ENCODE measurements around the gene VASH1.

VASH1 gene

DNA sequence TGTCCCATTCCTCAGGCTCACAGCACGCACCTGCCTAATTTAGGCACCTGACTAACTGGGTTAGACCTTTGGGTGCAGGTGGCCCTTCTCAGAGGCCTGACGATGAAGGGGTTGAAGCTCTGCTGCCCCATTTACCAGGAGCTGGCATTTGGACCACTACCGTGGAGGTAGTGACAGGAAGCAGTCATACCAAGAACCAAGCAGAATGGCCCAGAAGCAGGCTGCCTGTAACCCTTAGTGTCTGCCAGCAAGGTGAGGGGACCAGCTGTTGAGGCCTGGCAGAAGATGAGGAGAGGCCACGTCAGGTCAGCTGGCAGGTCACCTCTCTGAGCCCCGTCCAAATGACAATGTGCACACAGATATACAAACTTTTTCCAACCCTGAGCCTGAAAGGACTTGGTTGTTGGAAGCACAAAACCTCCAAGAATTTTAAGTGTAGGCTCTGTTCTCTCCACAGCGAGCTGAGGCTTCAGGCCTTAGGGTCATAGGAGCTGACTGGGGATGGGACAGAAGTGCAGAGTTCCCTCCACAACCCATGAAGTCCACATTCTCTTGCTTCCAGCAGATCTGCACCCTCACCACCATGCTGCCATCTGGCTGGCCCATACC lies 23.1 kb downstream of the VASH1 start:
- H3K4me1 ChIP-seq (ENCODE audit: insufficient read depth, low read length, severe bottlenecking) = no peaks in the 10 kb centered on the region
- no peak overlapping the region for H3K4me3 ChIP-seq (ENCODE audit: low read depth, low read length, poor library complexity, severe bottlenecking)
- no peaks in the 10 kb centered on the region for H3K9me2 ChIP-seq (ENCODE audit: low read depth, low read length)
- no peaks in the 10 kb centered on the region for H3K79me2 ChIP-seq (ENCODE audit: insufficient read depth, low read length)
- no peak overlapping the region for H3K4me2 ChIP-seq (ENCODE audit: low read length)
- no peak for TF ChIP-seq EZH2 (IDR thresholded peaks at IDR 0.05; ENCODE audit: borderline replicate concordance, low read length)
- TF ChIP-seq, protein P1, sequence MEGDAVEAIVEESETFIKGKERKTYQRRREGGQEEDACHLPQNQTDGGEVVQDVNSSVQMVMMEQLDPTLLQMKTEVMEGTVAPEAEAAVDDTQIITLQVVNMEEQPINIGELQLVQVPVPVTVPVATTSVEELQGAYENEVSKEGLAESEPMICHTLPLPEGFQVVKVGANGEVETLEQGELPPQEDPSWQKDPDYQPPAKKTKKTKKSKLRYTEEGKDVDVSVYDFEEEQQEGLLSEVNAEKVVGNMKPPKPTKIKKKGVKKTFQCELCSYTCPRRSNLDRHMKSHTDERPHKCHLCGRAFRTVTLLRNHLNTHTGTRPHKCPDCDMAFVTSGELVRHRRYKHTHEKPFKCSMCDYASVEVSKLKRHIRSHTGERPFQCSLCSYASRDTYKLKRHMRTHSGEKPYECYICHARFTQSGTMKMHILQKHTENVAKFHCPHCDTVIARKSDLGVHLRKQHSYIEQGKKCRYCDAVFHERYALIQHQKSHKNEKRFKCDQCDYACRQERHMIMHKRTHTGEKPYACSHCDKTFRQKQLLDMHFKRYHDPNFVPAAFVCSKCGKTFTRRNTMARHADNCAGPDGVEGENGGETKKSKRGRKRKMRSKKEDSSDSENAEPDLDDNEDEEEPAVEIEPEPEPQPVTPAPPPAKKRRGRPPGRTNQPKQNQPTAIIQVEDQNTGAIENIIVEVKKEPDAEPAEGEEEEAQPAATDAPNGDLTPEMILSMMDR (IDR thresholded peaks at IDR 0.05; ENCODE audit: low read length) = no peak
- H3K9ac ChIP-seq (ENCODE audit: low read length) = no peak overlapping the region
- H3K9me3 ChIP-seq (ENCODE audit: low read length) = no peaks in the 10 kb centered on the region
- no peaks in the 10 kb centered on the region for H3K27me3 ChIP-seq (ENCODE audit: insufficient read depth, low read length)
- no peaks in the 10 kb centered on the region for H3F3A ChIP-seq (ENCODE audit: insufficient read depth, low read length)
- no peak overlapping the region for H3K27ac ChIP-seq (ENCODE audit: low read depth, low read length, poor library complexity, severe bottlenecking)
- peaks cover 57% of the 10 kb centered on the region for H3K36me3 ChIP-seq (ENCODE audit: insufficient read depth, low read length)
- H4K20me1 ChIP-seq (ENCODE audit: insufficient read depth, low read length) = no peaks in the 10 kb centered on the region
- no peak overlapping the region for H2AFZ ChIP-seq (ENCODE audit: low read length)

DNA sequence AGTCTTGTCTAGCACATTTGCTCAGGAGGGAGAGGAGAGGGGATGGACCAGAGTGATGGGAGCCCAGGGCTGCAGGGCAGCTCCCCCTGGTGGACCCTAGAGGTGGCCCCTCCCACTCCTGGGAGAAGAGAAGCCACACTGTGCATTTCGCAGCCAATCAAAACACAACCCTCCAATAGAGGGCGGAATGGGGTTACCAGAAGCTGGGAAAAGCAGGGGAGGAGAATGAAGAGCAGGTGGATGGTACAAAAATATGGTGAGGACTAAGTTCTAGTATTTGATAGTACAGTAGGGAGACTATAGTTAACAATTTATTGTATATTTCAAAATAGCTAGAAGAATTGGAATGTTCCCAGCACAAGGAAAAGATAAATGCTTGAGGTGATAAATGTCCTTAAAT lies 23.6 kb downstream of the VASH1 start:
- TF ChIP-seq EZH2 (IDR thresholded peaks at IDR 0.05; ENCODE audit: borderline replicate concordance, low read length) = no peak
- TF ChIP-seq, protein P1 (IDR thresholded peaks at IDR 0.05; ENCODE audit: low read length) = peak; percentile 77
- no peaks in the 10 kb centered on the region for H4K20me1 ChIP-seq (ENCODE audit: insufficient read depth, low read length)
- H3K79me2 ChIP-seq (ENCODE audit: insufficient read depth, low read length) = no peaks in the 10 kb centered on the region
- H3K27me3 ChIP-seq (ENCODE audit: insufficient read depth, low read length) = no peaks in the 10 kb centered on the region
- H3K36me3 ChIP-seq (ENCODE audit: insufficient read depth, low read length) = peaks cover 58% of the 10 kb centered on the region
- no peak overlapping the region for H3K4me3 ChIP-seq (ENCODE audit: low read depth, low read length, poor library complexity, severe bottlenecking)
- no peak overlapping the region for H3K4me2 ChIP-seq (ENCODE audit: low read length)
- H3K9me2 ChIP-seq (ENCODE audit: low read depth, low read length) = no peaks in the 10 kb centered on the region
- H3K9ac ChIP-seq (ENCODE audit: low read length) = no peak overlapping the region
- H3K4me1 ChIP-seq (ENCODE audit: insufficient read depth, low read length, severe bottlenecking) = no peaks in the 10 kb centered on the region
- no peaks in the 10 kb centered on the region for H3K9me3 ChIP-seq (ENCODE audit: low read length)
- no peaks in the 10 kb centered on the region for H3F3A ChIP-seq (ENCODE audit: insufficient read depth, low read length)
- H3K27ac ChIP-seq (ENCODE audit: low read depth, low read length, poor library complexity, severe bottlenecking) = no peak overlapping the region
- no peak overlapping the region for H2AFZ ChIP-seq (ENCODE audit: low read length)

DNA sequence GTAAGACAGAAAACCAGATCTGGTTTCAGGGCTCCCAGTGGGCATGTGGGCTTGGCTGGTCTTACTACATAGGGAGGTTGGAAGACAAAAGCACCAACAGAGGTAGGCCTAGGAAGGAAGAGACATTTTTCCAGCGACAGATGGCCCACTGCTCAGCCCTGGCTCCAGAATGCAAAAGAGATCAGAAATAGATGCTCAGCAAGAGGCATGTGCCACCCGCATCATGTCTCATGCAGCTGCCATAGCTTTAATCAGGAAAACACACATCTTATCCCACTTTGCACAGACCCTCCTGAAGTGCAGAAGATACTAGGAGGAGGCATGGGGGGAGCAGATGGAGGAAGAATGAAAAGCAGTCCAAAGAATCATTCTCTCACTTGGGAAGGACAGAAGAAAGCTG lies 25.3 kb downstream of the VASH1 start:
- H4K20me1 ChIP-seq (ENCODE audit: insufficient read depth, low read length) = no peaks in the 10 kb centered on the region
- peaks cover 67% of the 10 kb centered on the region for H3K36me3 ChIP-seq (ENCODE audit: insufficient read depth, low read length)
- no peak overlapping the region for H3K9ac ChIP-seq (ENCODE audit: low read length)
- H3K9me3 ChIP-seq (ENCODE audit: low read length) = no peaks in the 10 kb centered on the region
- no peak overlapping the region for H3K27ac ChIP-seq (ENCODE audit: low read depth, low read length, poor library complexity, severe bottlenecking)
- H3K79me2 ChIP-seq (ENCODE audit: insufficient read depth, low read length) = no peaks in the 10 kb centered on the region
- H3K4me2 ChIP-seq (ENCODE audit: low read length) = no peak overlapping the region
- H3K4me3 ChIP-seq (ENCODE audit: low read depth, low read length, poor library complexity, severe bottlenecking) = no peak overlapping the region
- no peak for TF ChIP-seq EZH2 (IDR thresholded peaks at IDR 0.05; ENCODE audit: borderline replicate concordance, low read length)
- TF ChIP-seq, protein P1 (IDR thresholded peaks at IDR 0.05; ENCODE audit: low read length) = no peak
- H2AFZ ChIP-seq (ENCODE audit: low read length) = no peak overlapping the region
- no peaks in the 10 kb centered on the region for H3K4me1 ChIP-seq (ENCODE audit: insufficient read depth, low read length, severe bottlenecking)
- H3K27me3 ChIP-seq (ENCODE audit: insufficient read depth, low read length) = no peaks in the 10 kb centered on the region
- H3F3A ChIP-seq (ENCODE audit: insufficient read depth, low read length) = no peaks in the 10 kb centered on the region
- no peaks in the 10 kb centered on the region for H3K9me2 ChIP-seq (ENCODE audit: low read depth, low read length)
